Measurements from ENCODE around the gene SEC16B.
"Not testable (repeated sequence)": the region's sequence is repeated elsewhere in the genome, so short reads cannot be mapped to it uniquely, and the experiment has no call there.

The SEC16B gene, protein sequence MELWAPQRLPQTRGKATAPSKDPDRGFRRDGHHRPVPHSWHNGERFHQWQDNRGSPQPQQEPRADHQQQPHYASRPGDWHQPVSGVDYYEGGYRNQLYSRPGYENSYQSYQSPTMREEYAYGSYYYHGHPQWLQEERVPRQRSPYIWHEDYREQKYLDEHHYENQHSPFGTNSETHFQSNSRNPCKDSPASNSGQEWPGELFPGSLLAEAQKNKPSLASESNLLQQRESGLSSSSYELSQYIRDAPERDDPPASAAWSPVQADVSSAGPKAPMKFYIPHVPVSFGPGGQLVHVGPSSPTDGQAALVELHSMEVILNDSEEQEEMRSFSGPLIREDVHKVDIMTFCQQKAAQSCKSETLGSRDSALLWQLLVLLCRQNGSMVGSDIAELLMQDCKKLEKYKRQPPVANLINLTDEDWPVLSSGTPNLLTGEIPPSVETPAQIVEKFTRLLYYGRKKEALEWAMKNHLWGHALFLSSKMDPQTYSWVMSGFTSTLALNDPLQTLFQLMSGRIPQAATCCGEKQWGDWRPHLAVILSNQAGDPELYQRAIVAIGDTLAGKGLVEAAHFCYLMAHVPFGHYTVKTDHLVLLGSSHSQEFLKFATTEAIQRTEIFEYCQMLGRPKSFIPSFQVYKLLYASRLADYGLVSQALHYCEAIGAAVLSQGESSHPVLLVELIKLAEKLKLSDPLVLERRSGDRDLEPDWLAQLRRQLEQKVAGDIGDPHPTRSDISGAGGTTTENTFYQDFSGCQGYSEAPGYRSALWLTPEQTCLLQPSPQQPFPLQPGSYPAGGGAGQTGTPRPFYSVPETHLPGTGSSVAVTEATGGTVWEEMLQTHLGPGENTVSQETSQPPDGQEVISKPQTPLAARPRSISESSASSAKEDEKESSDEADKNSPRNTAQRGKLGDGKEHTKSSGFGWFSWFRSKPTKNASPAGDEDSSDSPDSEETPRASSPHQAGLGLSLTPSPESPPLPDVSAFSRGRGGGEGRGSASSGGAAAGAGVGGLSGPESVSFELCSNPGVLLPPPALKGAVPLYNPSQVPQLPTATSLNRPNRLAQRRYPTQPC

GRCh38 chr1:177969825-177970371, at the start of gene SEC16B:
TSS of gene SEC16B (minus strand) at chr1:177970058. CDS start at chr1:177967981, 2,077 bp downstream.
- DNase-seq (ENCODE audit: low read depth): no peak

GRCh38 chr1:178019622-178020021, 49.8 kb upstream of the SEC16B start:
- no peak for DNase-seq (ENCODE audit: low read depth)

- no peak for DNase-seq (ENCODE audit: low read depth)
Measured at GRCh38 chr1:178019208-178019607, 49.4 kb upstream of the SEC16B start.

GRCh38 chr1:178017517-178017916, 47.7 kb upstream of the SEC16B start:
- no peak for DNase-seq (ENCODE audit: low read depth)

GRCh38 chr1:178011864-178012503, 42.1 kb upstream of the SEC16B start:
- DNase-seq (ENCODE audit: low read depth): no peak

DNA sequence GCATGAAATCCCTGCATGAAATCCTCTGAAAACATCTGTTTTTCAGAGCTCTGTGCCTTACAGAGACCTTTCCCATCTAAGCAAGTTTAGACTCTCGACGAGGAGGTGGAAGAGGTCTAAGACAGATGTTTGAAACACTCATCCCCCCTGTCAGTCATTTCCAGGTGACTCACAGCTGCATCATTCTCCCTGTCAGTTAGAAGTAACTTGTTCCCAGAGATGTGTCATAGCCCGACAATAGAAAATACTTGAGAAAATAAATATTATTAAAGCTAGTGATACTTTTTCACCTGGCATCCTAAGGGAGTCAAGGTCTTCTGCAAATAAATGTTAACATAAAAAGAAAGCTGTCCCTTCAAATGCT, 41.6 kb upstream of the SEC16B start:
- no peak for DNase-seq (ENCODE audit: low read depth)

- DNase-seq (ENCODE audit: low read depth): no peak
Measured at GRCh38 chr1:178010674-178011464, 41.0 kb upstream of the SEC16B start.

GRCh38 chr1:178006043-178006442, 36.2 kb upstream of the SEC16B start:
- DNase-seq (ENCODE audit: low read depth): no peak

DNA sequence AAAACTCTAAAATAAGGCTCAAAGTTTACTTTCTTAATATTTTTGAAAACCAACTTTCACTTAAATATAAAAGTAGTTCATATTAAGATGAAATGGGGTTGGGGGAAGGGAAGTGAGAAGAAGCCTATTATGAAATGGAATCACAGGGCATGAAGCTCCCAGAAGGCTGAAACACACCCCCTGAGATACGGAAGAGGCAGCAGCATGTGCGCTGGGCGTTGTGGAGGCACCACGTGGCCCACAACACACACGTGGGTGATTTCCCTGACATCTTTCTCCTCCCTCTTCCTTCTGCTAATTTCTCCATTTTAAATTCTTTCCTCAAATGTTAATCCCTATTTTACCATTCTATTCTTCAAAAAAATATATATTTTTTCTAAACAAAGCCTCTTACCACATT, 35.6 kb upstream of the SEC16B start:
- DNase-seq (ENCODE audit: low read depth): no peak

- no peak for DNase-seq (ENCODE audit: low read depth)
Measured at GRCh38 chr1:178004926-178005391, 35.1 kb upstream of the SEC16B start.

- DNase-seq (ENCODE audit: low read depth): no peak
Measured at GRCh38 chr1:177998696-177999631, 29.1 kb upstream of the SEC16B start.

DNA sequence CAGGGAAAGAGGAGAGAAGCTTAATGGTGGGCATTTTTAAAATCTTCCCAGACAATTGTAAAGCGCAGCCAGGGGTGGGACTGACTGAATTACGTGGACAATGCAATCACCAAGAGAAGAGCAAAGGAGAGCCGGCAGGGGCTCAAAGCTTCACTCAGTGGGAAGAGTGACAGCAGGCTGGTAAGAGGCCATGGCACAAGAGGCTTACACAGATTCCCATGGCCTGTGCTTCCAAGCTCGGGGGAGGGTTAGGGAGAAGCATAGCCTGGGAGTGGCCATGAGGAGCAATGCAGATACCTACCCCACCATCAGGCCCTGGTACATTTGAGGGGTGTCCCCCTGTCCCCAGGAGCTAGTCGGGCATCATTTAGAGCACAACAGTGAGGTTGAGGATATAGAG, 27.1 kb upstream of the SEC16B start:
- DNase-seq (ENCODE audit: low read depth): no peak

DNA sequence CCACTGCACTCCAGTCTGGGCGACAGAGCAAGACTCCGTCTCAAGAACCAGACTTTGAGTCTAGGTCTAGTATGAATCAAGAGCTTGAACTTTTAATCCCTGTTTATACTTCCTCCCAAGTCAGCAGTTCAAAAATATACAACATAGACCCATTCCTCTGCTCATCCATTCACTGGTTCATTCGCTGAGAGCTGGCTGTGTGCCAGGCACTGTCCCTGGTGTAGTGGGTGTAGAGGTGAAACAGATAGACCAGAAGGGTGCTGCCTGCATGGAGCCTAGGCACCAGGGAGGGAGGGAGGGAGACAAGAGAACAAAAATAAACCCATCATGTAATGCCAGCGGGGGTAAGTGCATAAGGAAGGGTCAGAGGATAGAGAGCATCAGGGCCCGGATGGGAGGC, 25.5 kb upstream of the SEC16B start:
- no peak for DNase-seq (ENCODE audit: low read depth)

GRCh38 chr1:177986281-177986680, 16.4 kb upstream of the SEC16B start:
- DNase-seq (ENCODE audit: low read depth): not testable (repeated sequence)

GRCh38 chr1:177984761-177985160, 14.9 kb upstream of the SEC16B start:
- no peak for DNase-seq (ENCODE audit: low read depth)

DNA sequence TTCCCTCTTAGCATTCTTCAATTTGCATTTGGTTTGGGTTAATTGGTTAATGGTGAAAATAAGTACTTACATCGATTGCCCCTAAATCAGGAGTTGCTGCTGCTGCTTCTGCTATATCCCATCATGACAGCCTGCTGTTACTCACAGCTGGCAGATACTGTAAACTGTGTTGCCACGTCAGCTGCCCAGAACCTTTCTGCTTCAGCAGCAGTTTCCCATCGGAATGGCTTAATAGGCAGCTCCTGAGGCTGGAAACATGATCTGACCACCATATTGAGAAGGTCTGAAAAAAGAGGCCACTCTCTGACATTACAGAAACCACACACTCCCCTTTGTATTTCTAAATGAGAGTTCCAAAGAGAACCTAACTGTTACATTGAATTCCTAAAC, 14.3 kb upstream of the SEC16B start:
- no peak for DNase-seq (ENCODE audit: low read depth)

GRCh38 chr1:177983482-177984135, 13.8 kb upstream of the SEC16B start:
- no peak for DNase-seq (ENCODE audit: low read depth)

- DNase-seq (ENCODE audit: low read depth): no peak
Measured at GRCh38 chr1:177983077-177983476, 13.2 kb upstream of the SEC16B start.

DNA sequence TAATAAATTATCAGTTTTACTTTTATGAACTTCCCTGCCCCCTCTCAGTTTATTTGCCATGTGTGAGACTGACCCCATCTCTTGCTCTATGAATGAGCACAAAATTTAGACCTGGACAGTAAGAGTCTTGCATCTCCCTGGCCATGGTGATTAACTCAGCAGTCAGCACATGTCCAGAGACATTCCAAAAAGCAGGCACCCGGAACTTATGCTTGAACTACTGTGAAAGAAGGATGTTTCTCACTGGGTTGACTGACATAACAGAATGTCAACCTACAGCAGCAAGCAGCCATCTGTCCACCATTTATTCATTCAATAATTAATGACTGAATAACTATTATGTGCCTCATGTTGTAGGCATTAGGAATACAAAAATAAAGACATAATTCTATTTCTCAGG, 11.3 kb upstream of the SEC16B start:
- no peak for DNase-seq (ENCODE audit: low read depth)
